ENCODE results near the gene SLC16A7.
"Not testable (repeated sequence)": the region's sequence is repeated elsewhere in the genome, so short reads cannot be mapped to it uniquely, and the experiment has no call there.

SLC16A7 gene

DNA sequence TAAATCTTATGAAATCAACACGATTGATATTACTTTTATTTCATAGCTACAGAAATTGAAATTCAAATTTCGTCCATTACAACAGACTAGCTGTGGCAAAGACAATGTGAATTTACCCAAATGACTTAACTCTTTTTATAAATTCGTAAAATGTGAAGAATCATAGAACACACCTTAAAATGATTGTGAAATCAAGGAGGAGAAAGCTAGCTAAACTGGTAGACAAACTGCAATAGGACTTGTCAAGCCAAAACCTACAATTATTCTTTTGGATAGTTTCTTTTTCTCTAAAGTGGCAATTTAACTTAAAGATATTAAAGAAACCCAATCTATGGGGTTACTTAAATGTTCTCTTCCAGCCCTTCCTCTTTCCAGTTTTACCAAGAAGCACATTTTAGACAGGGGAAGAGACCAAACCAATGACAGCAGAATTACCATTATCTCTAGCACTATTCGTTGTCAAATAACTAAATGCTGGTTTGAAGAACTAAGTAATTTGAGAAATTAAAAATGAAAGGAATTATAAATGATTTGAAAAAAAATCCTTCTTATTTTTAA lies 807 bp upstream of the SLC16A7 start:
- TF ChIP-seq, protein P1, sequence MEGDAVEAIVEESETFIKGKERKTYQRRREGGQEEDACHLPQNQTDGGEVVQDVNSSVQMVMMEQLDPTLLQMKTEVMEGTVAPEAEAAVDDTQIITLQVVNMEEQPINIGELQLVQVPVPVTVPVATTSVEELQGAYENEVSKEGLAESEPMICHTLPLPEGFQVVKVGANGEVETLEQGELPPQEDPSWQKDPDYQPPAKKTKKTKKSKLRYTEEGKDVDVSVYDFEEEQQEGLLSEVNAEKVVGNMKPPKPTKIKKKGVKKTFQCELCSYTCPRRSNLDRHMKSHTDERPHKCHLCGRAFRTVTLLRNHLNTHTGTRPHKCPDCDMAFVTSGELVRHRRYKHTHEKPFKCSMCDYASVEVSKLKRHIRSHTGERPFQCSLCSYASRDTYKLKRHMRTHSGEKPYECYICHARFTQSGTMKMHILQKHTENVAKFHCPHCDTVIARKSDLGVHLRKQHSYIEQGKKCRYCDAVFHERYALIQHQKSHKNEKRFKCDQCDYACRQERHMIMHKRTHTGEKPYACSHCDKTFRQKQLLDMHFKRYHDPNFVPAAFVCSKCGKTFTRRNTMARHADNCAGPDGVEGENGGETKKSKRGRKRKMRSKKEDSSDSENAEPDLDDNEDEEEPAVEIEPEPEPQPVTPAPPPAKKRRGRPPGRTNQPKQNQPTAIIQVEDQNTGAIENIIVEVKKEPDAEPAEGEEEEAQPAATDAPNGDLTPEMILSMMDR (IDR thresholded peaks at IDR 0.05; ENCODE audit: control insufficient read depth, extremely low read depth, insufficient read depth): no peak
- H3K4me3 ChIP-seq (ENCODE audit: low read depth, low read length): peak overlapping the region; percentile 64
- no peak for DNase-seq (ENCODE audit: low read depth)

DNA sequence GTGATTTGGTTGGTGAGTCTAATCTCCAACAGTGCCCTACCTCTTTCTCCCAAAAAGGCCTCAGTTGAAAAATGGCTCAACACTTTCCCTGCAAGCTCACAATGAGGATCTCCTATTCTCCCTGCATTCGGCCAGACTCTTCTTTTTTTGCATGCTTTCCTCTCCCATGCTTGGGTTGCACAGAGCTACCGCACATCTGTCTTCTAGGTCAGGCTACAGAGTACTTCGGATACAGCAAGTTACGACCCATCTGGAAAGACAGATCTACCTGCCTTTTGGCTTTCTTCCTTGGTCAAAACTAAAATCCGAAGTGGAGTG lies 305 bp upstream of the SLC16A7 start:
- DNase-seq (ENCODE audit: low read depth): no peak
- H3K4me3 ChIP-seq (ENCODE audit: low read depth, low read length): peak overlapping the region; percentile 64
- TF ChIP-seq, protein P1 (IDR thresholded peaks at IDR 0.05; ENCODE audit: control insufficient read depth, extremely low read depth, insufficient read depth): no peak

DNA sequence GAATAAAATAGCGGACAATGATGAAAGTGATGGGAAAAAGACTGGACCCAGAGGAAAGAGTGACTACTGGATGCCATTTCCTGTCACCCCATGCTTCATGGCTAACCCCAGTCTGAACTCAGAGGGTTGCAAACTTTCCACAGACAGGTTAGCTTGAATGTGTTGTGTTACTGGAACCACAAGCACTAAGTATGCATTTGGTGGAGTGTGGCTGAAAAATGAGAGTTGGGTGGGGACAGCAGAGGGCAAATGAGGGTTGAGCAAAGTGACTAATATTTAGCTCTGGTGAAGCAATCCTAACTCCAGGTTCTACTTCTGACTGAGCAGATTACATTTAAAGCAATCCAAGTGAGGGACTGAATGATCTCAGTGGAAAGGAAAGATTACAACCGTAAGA lies 1.6 kb downstream of the SLC16A7 start:
- no peak for DNase-seq (ENCODE audit: low read depth)
- H3K4me3 ChIP-seq (ENCODE audit: low read depth, low read length): no peak overlapping the region
- TF ChIP-seq, protein P1 (IDR thresholded peaks at IDR 0.05; ENCODE audit: control insufficient read depth, extremely low read depth, insufficient read depth): no peak

DNA sequence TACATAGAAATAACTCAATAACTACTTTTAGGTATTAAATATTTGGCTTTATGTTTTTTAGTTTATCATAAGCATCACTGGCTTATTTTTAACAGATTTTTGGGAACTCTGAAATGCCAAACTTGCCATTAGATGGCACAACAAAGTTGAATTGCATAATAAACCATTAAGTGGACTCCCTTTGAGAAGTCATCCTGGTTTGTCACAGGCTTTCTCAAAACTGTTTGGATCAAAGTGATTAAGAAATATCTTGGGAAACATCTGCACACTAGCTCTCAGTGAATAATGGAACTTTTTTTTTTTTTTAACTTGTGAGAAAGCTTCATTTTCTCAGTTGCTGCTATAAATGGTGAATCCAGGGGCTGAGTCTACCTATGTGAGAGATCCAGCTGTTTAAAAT lies 4.3 kb downstream of the SLC16A7 start:
- H3K4me3 ChIP-seq (ENCODE audit: low read depth, low read length): no peak overlapping the region
- TF ChIP-seq, protein P1 (IDR thresholded peaks at IDR 0.05; ENCODE audit: control insufficient read depth, extremely low read depth, insufficient read depth): no peak
- DNase-seq (ENCODE audit: low read depth): no peak

DNA sequence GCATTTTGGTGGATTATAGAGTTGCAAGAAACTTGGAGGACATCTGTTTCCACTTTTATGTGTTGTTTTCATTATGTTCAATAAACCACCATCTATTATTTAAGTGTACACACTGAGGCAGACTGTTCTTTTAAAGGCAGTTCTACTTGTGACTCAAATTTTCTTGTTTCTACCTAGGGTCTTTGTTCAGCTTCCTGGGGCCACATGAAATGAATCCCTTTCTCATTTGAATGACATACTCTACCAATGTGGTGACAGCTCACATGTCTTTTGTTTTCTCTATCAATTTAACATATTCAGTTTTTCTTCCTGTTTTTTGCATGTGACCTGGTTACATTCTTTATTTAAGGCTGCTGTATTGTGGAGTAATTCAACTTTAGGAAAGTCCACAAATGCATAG lies 7.9 kb downstream of the SLC16A7 start:
- DNase-seq (ENCODE audit: low read depth): no peak
- H3K4me3 ChIP-seq (ENCODE audit: low read depth, low read length): no peak overlapping the region
- TF ChIP-seq, protein P1 (IDR thresholded peaks at IDR 0.05; ENCODE audit: control insufficient read depth, extremely low read depth, insufficient read depth): no peak

DNA sequence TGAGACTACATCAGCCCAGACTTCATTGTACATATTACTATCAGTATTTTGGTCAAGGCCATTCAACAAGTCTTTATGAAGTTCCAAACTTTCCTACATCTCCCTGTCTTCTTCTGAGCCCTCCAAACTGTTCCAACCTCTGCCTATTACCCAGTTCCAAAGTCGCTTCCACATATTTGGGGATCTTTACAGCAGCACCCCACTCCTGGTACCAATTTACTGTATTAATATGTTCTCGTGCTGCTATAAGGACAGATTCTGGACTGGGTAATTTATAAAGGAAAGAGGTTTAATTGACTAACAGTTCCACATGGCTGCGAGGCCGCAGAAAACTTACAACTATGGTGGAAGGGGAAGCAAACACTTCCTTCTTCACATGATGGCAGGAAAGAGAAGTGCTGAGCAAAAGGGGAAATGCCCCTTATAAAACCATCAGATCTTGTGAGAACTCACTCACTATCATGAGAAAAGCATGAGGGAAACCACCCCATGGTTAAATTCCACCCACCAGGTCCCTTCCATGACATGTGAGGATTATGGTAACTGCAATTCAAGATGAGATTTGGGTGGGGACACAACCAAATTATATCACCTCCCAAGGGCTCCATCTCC lies 17.1 kb downstream of the SLC16A7 start:
- H3K4me3 ChIP-seq (ENCODE audit: low read depth, low read length); DNase-seq (ENCODE audit: low read depth): not testable (repeated sequence)

DNA sequence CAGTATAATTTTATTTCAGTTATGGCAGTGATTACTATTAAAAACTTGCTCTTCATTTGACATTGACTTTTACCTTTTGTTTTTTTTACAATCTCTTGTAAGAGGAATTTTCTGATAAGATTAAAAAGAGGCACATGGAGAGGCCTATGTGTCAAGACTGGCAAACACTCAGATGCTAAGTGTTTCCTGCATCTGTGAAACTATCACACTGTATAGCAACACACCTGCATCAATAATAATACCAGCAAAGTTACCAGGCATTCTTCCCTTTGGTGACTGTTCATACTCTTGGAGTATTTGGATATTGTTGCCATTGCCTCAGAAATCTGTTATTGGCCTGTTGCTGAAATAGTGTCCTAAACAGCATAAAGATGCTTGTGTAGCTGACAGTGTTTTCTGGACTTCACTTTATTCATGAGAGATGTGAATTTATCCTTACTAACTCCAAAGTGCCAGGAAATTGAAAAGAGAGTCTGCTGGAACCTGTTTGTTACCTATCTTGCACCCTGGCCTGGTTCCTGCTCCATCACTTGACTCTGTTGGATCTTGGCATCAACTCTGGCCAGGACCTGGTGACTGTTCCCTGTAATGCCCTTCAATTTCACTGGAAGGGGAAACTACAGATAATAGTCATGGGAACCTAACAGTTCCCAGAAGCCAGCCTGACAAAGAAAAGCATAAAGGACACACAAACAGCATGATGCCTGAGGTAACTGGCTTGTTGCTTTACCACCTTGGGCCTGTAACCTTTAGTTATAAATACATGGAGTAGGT lies 19.8 kb downstream of the SLC16A7 start:
- TF ChIP-seq, protein P1 (IDR thresholded peaks at IDR 0.05; ENCODE audit: control insufficient read depth, extremely low read depth, insufficient read depth): no peak
- no peak overlapping the region for H3K4me3 ChIP-seq (ENCODE audit: low read depth, low read length)
- DNase-seq (ENCODE audit: low read depth): no peak
